Measurements from ENCODE around the gene CARNS1. TPM values are rescaled to one million over a fixed set of nuclear protein-coding genes. Genes with fewer than 3 reads are reported as not detected.
A peak's percentile ranks its signal among the peaks of the same experiment; 100 is the strongest.

CARNS1 gene
- total and polyA plus RNA-seq, 8 donors: 0.39 to 2.2 (median 0.90) TPM

GRCh38 chr11:67458266-67458665 lies 42.8 kb downstream of the CARNS1 start:
- Histone ChIP-seq H3K4me3 (no peak overlapping the region), H3K27ac (no peak overlapping the region), H3K4me1 (peaks cover 0 to under 1% (median 0%) of the 10 kb centered on the region in 3 donors), H3K36me3 (no peaks in the 10 kb centered on the region), H3K27me3 (no peaks in the 10 kb centered on the region), H3K9me3 (no peaks in the 10 kb centered on the region)
- TF ChIP-seq CTCF (IDR thresholded peaks at IDR 0.05): no peak
- WGBS, 2 donors: 81 to 88% methylated on average over 19 of the region's 19 CpGs
- intact Hi-C loops (cut with DNase I): no loop called here
- DNase-seq (peak in 2 of 6 donors; percentile 15 to 38), ATAC-seq (no peak), FAIRE-seq (no peak)

GRCh38 chr11:67463186-67463585 lies 47.7 kb downstream of the CARNS1 start:
- Histone ChIP-seq H3K4me1 (peaks cover 0 to 23% (median 6%) of the 10 kb centered on the region in 3 donors), H3K27ac (no peak overlapping the region), H3K36me3 (no peaks in the 10 kb centered on the region), H3K9me3 (no peaks in the 10 kb centered on the region), H3K4me3 (no peak overlapping the region), H3K27me3 (no peaks in the 10 kb centered on the region)
- WGBS, 2 donors: 61 to 70% methylated on average over 10 of the region's 10 CpGs
- ATAC-seq (no peak), FAIRE-seq (no peak), DNase-seq (peak in 3 of 6 donors; percentile 35 to 54 (median 39))
- TF ChIP-seq CTCF (IDR thresholded peaks at IDR 0.05): no peak
- intact Hi-C loops (cut with DNase I): no loop called here

GRCh38 chr11:67463680-67464410 lies 48.4 kb downstream of the CARNS1 start:
- intact Hi-C loops (cut with DNase I): no loop called here
- H3K36me3 ChIP-seq: no peaks in the 10 kb centered on the region
- TF ChIP-seq CTCF (IDR thresholded peaks at IDR 0.05): no peak
- peak overlapping the region in 3 of 4 donors; percentile 13 to 68 (median 56) for H3K4me3 ChIP-seq
- no peaks in the 10 kb centered on the region for H3K27me3 ChIP-seq
- H3K27ac ChIP-seq: peak overlapping the region; percentile 6 to 88 (median 68)
- peak in 5 of 6 donors; percentile 64 to 87 (median 70) for DNase-seq
- peak; percentile 5 to 40 (median 16) for ATAC-seq
- 85 to 86% methylated on average over 20 of the region's 20 CpGs for WGBS, 2 donors
- H3K9me3 ChIP-seq: no peaks in the 10 kb centered on the region
- no peak for FAIRE-seq
- H3K4me1 ChIP-seq: peaks cover 0 to 23% (median 6%) of the 10 kb centered on the region in 3 donors

GRCh38 chr11:67464411-67465188 lies 49.1 kb downstream of the CARNS1 start:
- peak; percentile 92 to 99 (median 94) for DNase-seq
- Histone ChIP-seq H3K36me3 (no peaks in the 10 kb centered on the region), H3K27me3 (no peaks in the 10 kb centered on the region), H3K4me1 (peaks cover 0 to 23% (median 6%) of the 10 kb centered on the region in 3 donors), H3K9me3 (no peaks in the 10 kb centered on the region), H3K4me3 (peak overlapping the region; percentile 29 to 68 (median 48)), H3K27ac (peak overlapping the region; percentile 71 to 88 (median 80))
- FAIRE-seq: no peak
- no peak for TF ChIP-seq CTCF (IDR thresholded peaks at IDR 0.05)
- WGBS, 2 donors: 11 to 12% methylated on average over 48 to 56 of the region's 56 CpGs
- peak; percentile 68 to 82 (median 78) for ATAC-seq
- intact Hi-C loops (cut with DNase I): no loop called here

All from pancreas (tissue), 10 donors.